Adrenal gland (tissue), 5 donors: ENCODE data around the gene NRARP.

Source experiments
- POLR2A ChIP-seq, 2 donors: fragments of 450-650 bp; IDR thresholded peaks; one replicate each; pipeline ENCODE4 v1.6.1; 2017; ENCODE audit warnings: antibody characterized with exemption in 2 of 2, mild to moderate bottlenecking in 2 of 2, moderate library complexity in 1 of 2
- TF ChIP-seq, protein P1 (sequence below), 6 experiments: fragments of 450-650 bp in 4 of 6; fragments of 200-600 bp in 2 of 6; sonication (generic) in 1 of 6; IDR thresholded peaks; 1 replicate in 5 of 6; 2 replicates in 1 of 6; pipeline versions ENCODE4 v1.5.1 to v1.8.0; 2016 to 2021; ENCODE audit warnings: antibody characterized with exemption in 6 of 6, mild to moderate bottlenecking in 2 of 6, moderate library complexity in 1 of 6
- donor health status: DM: no; HTN: no; CAD: no.

DNA sequence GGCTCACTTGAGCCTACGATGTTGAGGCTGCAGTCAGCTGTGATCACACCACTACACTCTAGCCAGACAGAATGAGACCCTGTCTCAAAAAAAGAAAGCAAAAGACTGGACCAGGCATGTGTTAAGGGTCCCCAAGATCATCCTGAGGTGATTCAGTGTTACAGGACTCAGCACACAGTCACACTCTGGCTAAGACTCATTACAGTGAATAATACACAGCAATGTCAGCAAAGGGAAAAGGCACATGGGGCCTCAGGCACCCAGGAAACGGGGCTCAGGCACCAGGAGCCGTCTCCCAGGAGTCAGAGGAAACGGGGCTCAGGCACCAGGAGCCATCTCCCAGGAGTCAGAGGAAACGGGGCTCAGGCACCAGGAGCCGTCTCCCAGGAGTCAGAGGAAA lies 39.2 kb upstream of the NRARP start:
- TF ChIP-seq, protein P1, sequence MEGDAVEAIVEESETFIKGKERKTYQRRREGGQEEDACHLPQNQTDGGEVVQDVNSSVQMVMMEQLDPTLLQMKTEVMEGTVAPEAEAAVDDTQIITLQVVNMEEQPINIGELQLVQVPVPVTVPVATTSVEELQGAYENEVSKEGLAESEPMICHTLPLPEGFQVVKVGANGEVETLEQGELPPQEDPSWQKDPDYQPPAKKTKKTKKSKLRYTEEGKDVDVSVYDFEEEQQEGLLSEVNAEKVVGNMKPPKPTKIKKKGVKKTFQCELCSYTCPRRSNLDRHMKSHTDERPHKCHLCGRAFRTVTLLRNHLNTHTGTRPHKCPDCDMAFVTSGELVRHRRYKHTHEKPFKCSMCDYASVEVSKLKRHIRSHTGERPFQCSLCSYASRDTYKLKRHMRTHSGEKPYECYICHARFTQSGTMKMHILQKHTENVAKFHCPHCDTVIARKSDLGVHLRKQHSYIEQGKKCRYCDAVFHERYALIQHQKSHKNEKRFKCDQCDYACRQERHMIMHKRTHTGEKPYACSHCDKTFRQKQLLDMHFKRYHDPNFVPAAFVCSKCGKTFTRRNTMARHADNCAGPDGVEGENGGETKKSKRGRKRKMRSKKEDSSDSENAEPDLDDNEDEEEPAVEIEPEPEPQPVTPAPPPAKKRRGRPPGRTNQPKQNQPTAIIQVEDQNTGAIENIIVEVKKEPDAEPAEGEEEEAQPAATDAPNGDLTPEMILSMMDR (IDR thresholded peaks at IDR 0.05): no peak
- TF ChIP-seq POLR2A (IDR thresholded peaks at IDR 0.05): no peak
